H1 (cell line): ENCODE measurements around the gene FOSL2.

Experiments used
- BCL11A ChIP-seq, 2 experiments: IDR thresholded peaks; one replicate each; pipeline ENCODE4 v1.6.1; 2011; ENCODE audit warnings: low read depth in 2 of 2, low read length in 2 of 2, mild to moderate bottlenecking in 2 of 2
- BRCA1 ChIP-seq: IDR thresholded peaks from 2 replicates; pipeline ENCODE4 v1.6.1; 2012; ENCODE audit warnings: low read depth, low read length, improper control_type of control experiment
- CBX8 ChIP-seq: fragments of 300-800, 300-1000 bp; sonication (generic); IDR thresholded peaks from 2 replicates; pipeline ENCODE4 v1.7.1; 2016; ENCODE audit warnings: low read depth, low read length, borderline replicate concordance
- POLR2A ChIP-seq, 2 experiments: IDR thresholded peaks; 1 replicate in 1 of 2; 2 replicates in 1 of 2; pipeline ENCODE4 v1.6.1; 2011; ENCODE audit warnings: low read depth in 2 of 2, low read length in 2 of 2, mild to moderate bottlenecking in 2 of 2; ENCODE audit errors: control extremely low read depth in 1 of 2
- RNF2 ChIP-seq: fragments of 200-900, 300-1000 bp; sonication (generic); IDR thresholded peaks from 2 replicates; pipeline ENCODE4 v1.7.1; 2016; ENCODE audit warnings: borderline replicate concordance, low read depth, mild to moderate bottlenecking, antibody characterized with exemption, low read length; ENCODE audit not compliant: poor library complexity, severe bottlenecking; ENCODE audit errors: missing control alignments
- SIX5 ChIP-seq: IDR thresholded peaks from 2 replicates; pipeline ENCODE4 v1.6.1; 2011; ENCODE audit warnings: mild to moderate bottlenecking, low read depth, low read length
- TF ChIP-seq, protein P1 (sequence below), 3 experiments: IDR thresholded peaks; 1 replicate in 2 of 3; 2 replicates in 1 of 3; pipeline versions ENCODE4 v1.5.1 to v1.6.1; 2011; ENCODE audit warnings: low read length in 3 of 3, mild to moderate bottlenecking in 3 of 3, inconsistent platforms in 2 of 3, low read depth in 1 of 3, moderate library complexity in 1 of 3; ENCODE audit not compliant: insufficient read depth in 1 of 3; ENCODE audit errors: control extremely low read depth in 1 of 3

- TF ChIP-seq, protein P1, sequence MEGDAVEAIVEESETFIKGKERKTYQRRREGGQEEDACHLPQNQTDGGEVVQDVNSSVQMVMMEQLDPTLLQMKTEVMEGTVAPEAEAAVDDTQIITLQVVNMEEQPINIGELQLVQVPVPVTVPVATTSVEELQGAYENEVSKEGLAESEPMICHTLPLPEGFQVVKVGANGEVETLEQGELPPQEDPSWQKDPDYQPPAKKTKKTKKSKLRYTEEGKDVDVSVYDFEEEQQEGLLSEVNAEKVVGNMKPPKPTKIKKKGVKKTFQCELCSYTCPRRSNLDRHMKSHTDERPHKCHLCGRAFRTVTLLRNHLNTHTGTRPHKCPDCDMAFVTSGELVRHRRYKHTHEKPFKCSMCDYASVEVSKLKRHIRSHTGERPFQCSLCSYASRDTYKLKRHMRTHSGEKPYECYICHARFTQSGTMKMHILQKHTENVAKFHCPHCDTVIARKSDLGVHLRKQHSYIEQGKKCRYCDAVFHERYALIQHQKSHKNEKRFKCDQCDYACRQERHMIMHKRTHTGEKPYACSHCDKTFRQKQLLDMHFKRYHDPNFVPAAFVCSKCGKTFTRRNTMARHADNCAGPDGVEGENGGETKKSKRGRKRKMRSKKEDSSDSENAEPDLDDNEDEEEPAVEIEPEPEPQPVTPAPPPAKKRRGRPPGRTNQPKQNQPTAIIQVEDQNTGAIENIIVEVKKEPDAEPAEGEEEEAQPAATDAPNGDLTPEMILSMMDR (IDR thresholded peaks at IDR 0.05; ENCODE audit: control extremely low read depth in 1 of 3, insufficient read depth in 1 of 3, low read depth in 1 of 3, low read length in 3 of 3), result no peak
- TF ChIP-seq BRCA1, result no peak
- no peak for TF ChIP-seq RNF2
- TF ChIP-seq POLR2A (IDR thresholded peaks at IDR 0.05; ENCODE audit: control extremely low read depth in 1 of 2, low read depth in 2 of 2, low read length in 2 of 2), result no peak
- no peak for TF ChIP-seq CBX8
- no peak for TF ChIP-seq BCL11A (IDR thresholded peaks at IDR 0.05; ENCODE audit: low read depth in 2 of 2, low read length in 2 of 2)
- TF ChIP-seq SIX5, result no peak
These were observed 33.2 kb upstream of the FOSL2 start for GRCh38 chr2:28359222-28360057.
